Endothelial cell of umbilical vein (primary cell): ENCODE data around the gene ZPR1. TPM values are rescaled to one million over a fixed set of nuclear protein-coding genes. Genes with fewer than 3 reads are reported as not detected.

Experiments used
- BruUV-seq: library from RNA; stranded (reverse); fragments of 400-500 nt; replicated peaks from 2 replicates; lab custom pipeline; 2021; lab: Mats Ljungman, UMichigan
- CTCF ChIA-PET: fragments of 300-600, 350-600 bp; sonication (Branson Sonifier 250); formaldehyde crosslinking; loops from one replicate; lab custom pipeline; 2021; ENCODE audit warnings: antibody characterized with exemption, inconsistent platforms; lab: Charles Lee
- POLR2A ChIA-PET: fragments of 300-600, 350-600 bp; sonication (Branson Sonifier 250); formaldehyde crosslinking; loops from one replicate; lab custom pipeline; 2021; ENCODE audit warnings: antibody characterized with exemption, inconsistent platforms; lab: Charles Lee
- DNase-seq: peaks from one replicate; pipeline ENCODE4 v3.0.0-alpha.2; 2011; ENCODE audit warnings: low read depth, low spot score
- FAIRE-seq: peaks from 2 replicates; lab custom pipeline; 2011; peaks lifted over from hg19 to GRCh38; lab: Jason Lieb, UNC
- H2AFZ ChIP-seq: 2 replicates; pipeline ENCODE4 v1.6.0; 2012; ENCODE audit warnings: low read depth, low read length, control low read depth, inconsistent platforms
- H3K27ac ChIP-seq: 2 replicates; pipeline ENCODE4 v1.5.1; 2011; ENCODE audit warnings: low read depth, mild to moderate bottlenecking, control low read depth, low read length, moderate library complexity; ENCODE audit not compliant: insufficient read depth
- H3K27me3 ChIP-seq, 2 experiments: 2 replicates each; pipeline versions ENCODE4 v1.6.0 to v1.6.1; 2011; ENCODE audit warnings: low read length in 2 of 2, mixed read lengths in 1 of 2; ENCODE audit not compliant: control insufficient read depth in 2 of 2, insufficient read depth in 2 of 2
- H3K36me3 ChIP-seq, 2 experiments: 2 replicates in 1 of 2; 3 replicates in 1 of 2; pipeline ENCODE4 v1.5.1; 2011; ENCODE audit warnings: low read length in 2 of 2, mild to moderate bottlenecking in 1 of 2, moderate library complexity in 1 of 2; ENCODE audit not compliant: control insufficient read depth in 2 of 2, insufficient read depth in 2 of 2; ENCODE audit errors: extremely low read depth in 1 of 2
- H3K4me1 ChIP-seq: 3 replicates; pipeline ENCODE4 v1.5.1; 2011; ENCODE audit warnings: mild to moderate bottlenecking, low read length; ENCODE audit not compliant: control insufficient read depth, insufficient read depth; ENCODE audit errors: extremely low read depth
- H3K4me2 ChIP-seq: 2 replicates; pipeline ENCODE4 v1.6.1; 2011; ENCODE audit warnings: low read length, control low read depth, mixed read lengths; ENCODE audit not compliant: insufficient read depth
- H3K4me3 ChIP-seq, 3 experiments: fragments of 200-600 bp in 1 of 3; sonication (generic), shearing (Covaris generic) in 1 of 3; replicated peaks in 1 of 3; 2 replicates each; pipeline ENCODE4 v1.5.1; 2011 to 2016; ENCODE audit warnings: control low read depth in 3 of 3, low read length in 3 of 3, mild to moderate bottlenecking in 2 of 3, inconsistent platforms in 1 of 3, low read depth in 1 of 3, moderate library complexity in 1 of 3; ENCODE audit not compliant: insufficient read depth in 1 of 3
- H3K79me2 ChIP-seq: 2 replicates; pipeline ENCODE4 v1.6.0; 2012; ENCODE audit warnings: low read length, inconsistent platforms; ENCODE audit not compliant: control insufficient read depth, insufficient read depth
- H3K9ac ChIP-seq: replicated peaks from 2 replicates; pipeline ENCODE3; 2011; ENCODE audit warnings: low read length, control low read depth; ENCODE audit not compliant: insufficient read depth; ENCODE audit errors: extremely low read depth
- H3K9me1 ChIP-seq: replicated peaks from 3 replicates; pipeline ENCODE4 v1.6.0; 2011; ENCODE audit warnings: mild to moderate bottlenecking, low read length; ENCODE audit not compliant: control insufficient read depth, insufficient read depth; ENCODE audit errors: extremely low read depth
- H3K9me3 ChIP-seq: replicated peaks from 2 replicates; pipeline ENCODE4 v1.5.1; 2012; ENCODE audit warnings: low read length, inconsistent platforms; ENCODE audit not compliant: control insufficient read depth, insufficient read depth
- H4K20me1 ChIP-seq: replicated peaks from 2 replicates; pipeline ENCODE3; 2011; ENCODE audit warnings: mild to moderate bottlenecking, low read length; ENCODE audit not compliant: control insufficient read depth, insufficient read depth; ENCODE audit errors: extremely low read depth
- CTCF ChIP-seq, 2 donors: IDR thresholded peaks; 1 replicate in 1 of 2; 2 replicates in 1 of 2; pipeline ENCODE4 v1.5.1; 2011; ENCODE audit warnings: low read length in 2 of 2, mild to moderate bottlenecking in 2 of 2, moderate library complexity in 2 of 2, control low read depth in 1 of 2, inconsistent platforms in 1 of 2, low read depth in 1 of 2; ENCODE audit not compliant: insufficient read depth in 1 of 2; ENCODE audit errors: extremely low read depth in 1 of 2
- EZH2 ChIP-seq: IDR thresholded peaks from 2 replicates; pipeline ENCODE4 v1.6.1; 2012; ENCODE audit warnings: borderline replicate concordance, low read depth, mild to moderate bottlenecking, moderate library complexity, low read length, inconsistent platforms; ENCODE audit not compliant: severe bottlenecking
- FOS ChIP-seq: IDR thresholded peaks from 2 replicates; pipeline ENCODE4 v1.6.1; 2011; ENCODE audit warnings: mild to moderate bottlenecking, low read length, moderate library complexity, borderline replicate concordance; ENCODE audit not compliant: insufficient read depth
- GATA2 ChIP-seq: IDR thresholded peaks from 2 replicates; pipeline ENCODE4 v1.7.0; 2011; ENCODE audit warnings: low read depth, mild to moderate bottlenecking, moderate library complexity, mixed read lengths, low read length; ENCODE audit not compliant: insufficient read length, insufficient read depth
- JUN ChIP-seq: IDR thresholded peaks from 2 replicates; pipeline ENCODE4 v1.6.1; 2011; ENCODE audit warnings: borderline replicate concordance, low read depth; ENCODE audit not compliant: insufficient read length, insufficient read depth
- MYC ChIP-seq: IDR thresholded peaks from one replicate; pipeline ENCODE4 v1.6.1; 2011; ENCODE audit warnings: mild to moderate bottlenecking, low read depth, low read length
- POLR2A ChIP-seq: IDR thresholded peaks from 2 replicates; pipeline ENCODE4 v1.6.1; 2012; ENCODE audit warnings: low read depth, mild to moderate bottlenecking, control low read depth, low read length
- POLR2AphosphoS5 ChIP-seq: IDR thresholded peaks from 2 replicates; pipeline ENCODE4 v1.6.1; 2012; ENCODE audit warnings: low read depth, mild to moderate bottlenecking, control low read depth, low read length, moderate library complexity; ENCODE audit not compliant: insufficient read depth
- dilution Hi-C: fragments of 300-500 bp; cut with MboI; formaldehyde crosslinking; loops from one replicate; pipeline ENCODE4 v1.15.0; 2019; ENCODE audit warnings: low sequenced_read_pairs; ENCODE audit not compliant: extremely low pct_ligation_motif_present
- intact Hi-C: fragments of 100-400 bp; cut with micrococcal nuclease; formaldehyde crosslinking; loops from one replicate; pipeline ENCODE4 v1.10.0; 2022
- polyA plus RNA-seq, 4 experiments: library from polyadenylated mRNA; depleted of rRNA in 3 of 4; stranded (reverse) in 3 of 4; unstranded in 1 of 4; fragments of >200 nt; gene quantifications; 2 replicates each; pipeline versions ENCODE4 v1.2.1 to v1.2.3, GENCODE V29; 2011 to 2012; ENCODE audit warnings: missing spikeins in 1 of 4
- total RNA-seq: library from RNA; stranded (reverse); gene quantifications from 2 replicates; pipeline ENCODE4 v1.2.3, GENCODE V29; 2021
- TF ChIP-seq, protein P1 (sequence below): IDR thresholded peaks from 2 replicates; pipeline ENCODE4 v1.6.1; 2011; ENCODE audit not compliant: insufficient read depth, insufficient read length

The ZPR1 gene
- total and polyA plus RNA-seq, 2 donors (not counting 3 experiments of a cell fraction or from before 2014, with no cell fraction given): 22.6 to 54.5 TPM

DNA sequence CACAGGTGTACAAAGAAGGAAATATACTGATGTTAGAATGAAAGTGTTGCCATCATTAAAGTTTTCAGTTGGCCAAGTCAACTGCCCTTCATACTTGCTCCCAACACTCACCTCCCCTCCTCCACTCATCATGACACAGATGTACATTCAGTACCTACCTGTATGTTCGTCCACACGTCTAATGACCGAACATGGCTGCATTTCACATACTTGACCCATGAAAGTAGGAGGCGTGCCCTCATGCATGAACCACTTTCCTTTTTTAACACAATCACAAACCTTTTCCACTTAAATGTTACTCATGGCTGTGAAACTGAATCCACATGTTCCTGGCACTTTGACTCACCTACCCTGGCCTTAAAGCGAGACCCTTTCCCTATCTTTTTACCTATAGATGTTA is 11.8 kb downstream of the ZPR1 start:
- DNase-seq (no peak), FAIRE-seq (no peak)
- no peak overlapping the region for H3K4me2 ChIP-seq
- no peak overlapping the region for H2AFZ ChIP-seq
- no peaks in the 10 kb centered on the region for H3K27me3 ChIP-seq
- CTCF ChIA-PET: interaction anchor here (1.0 kb wide), 1 partner anchor 15 kb away, joined by 7 read pairs; the partner anchor contains the start of gene APOA5
- H3K9ac ChIP-seq: no peak overlapping the region
- no peak overlapping the region for H3K4me3 ChIP-seq
- no peaks in the 10 kb centered on the region for H3K9me1 ChIP-seq
- dilution Hi-C loops (no loop called here), intact Hi-C loops (no loop called here)
- POLR2A ChIA-PET: no interaction called here
- H3K9me3 ChIP-seq: no peaks in the 10 kb centered on the region
- H3K4me1 ChIP-seq: peaks cover 12% of the 10 kb centered on the region
- peaks cover 15 to 16% of the 10 kb centered on the region in 2 experiments for H3K36me3 ChIP-seq
- no peak overlapping the region for H3K27ac ChIP-seq
- TF ChIP-seq POLR2A (no peak), JUN (no peak), FOS (no peak), GATA2 (no peak), CTCF (IDR thresholded peaks at IDR 0.05; ENCODE audit: extremely low read depth in 1 of 2, insufficient read depth in 1 of 2, low read depth in 1 of 2, low read length in 2 of 2) (no peak), POLR2AphosphoS5 (no peak), EZH2 (no peak), MYC (no peak)
- TF ChIP-seq, protein P1, sequence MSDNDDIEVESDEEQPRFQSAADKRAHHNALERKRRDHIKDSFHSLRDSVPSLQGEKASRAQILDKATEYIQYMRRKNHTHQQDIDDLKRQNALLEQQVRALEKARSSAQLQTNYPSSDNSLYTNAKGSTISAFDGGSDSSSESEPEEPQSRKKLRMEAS: no peak
- no TSS peak for BruUV-seq
- H4K20me1 ChIP-seq: no peaks in the 10 kb centered on the region
- peaks cover 15% of the 10 kb centered on the region for H3K79me2 ChIP-seq
